ENCODE results near the gene LIMS2. TPM values are rescaled to one million over a fixed set of nuclear protein-coding genes. Genes with fewer than 3 reads are reported as not detected.
A peak's percentile ranks its signal among the peaks of the same experiment; 100 is the strongest.

LIMS2 gene
- total RNA-seq, 1 donor from 2014 or later: 161 TPM

DNA sequence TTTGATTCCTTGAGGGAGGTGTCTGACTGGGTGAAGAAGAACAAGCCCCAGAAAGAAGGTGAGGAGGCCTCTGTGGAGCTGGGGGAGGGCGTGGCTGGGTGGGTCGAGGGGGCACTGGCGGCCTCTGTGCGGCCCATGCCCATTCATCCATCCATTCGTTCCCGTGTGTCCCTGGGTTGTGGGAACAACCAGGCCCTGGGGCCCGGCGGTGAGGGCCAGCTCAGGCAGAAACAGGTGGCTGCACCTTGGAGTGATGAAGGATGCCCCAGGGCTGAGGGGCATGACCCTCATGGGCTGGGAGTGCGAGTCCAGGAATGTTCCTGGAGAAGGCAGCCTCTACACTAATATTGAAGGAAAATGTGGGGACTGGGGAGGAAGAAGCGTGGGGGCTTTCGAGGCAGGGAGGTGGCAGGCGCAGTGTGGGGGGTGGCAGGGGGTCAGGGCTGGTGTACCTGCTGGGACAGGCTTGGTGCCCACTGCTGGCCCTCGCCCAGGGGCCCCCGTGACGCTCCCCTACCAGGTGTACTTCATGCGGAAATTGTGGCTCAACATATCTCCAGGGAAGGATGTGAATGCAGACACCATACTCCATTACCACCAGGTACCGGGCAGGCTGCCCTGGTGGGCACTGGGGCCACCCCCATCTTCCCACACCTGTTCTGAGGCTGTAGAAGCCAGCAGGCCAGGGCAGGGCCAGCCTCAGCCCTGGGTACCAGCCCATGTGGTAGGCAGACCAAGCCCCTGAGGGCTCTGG lies 40.5 kb downstream of the LIMS2 start:
- no peaks in the 10 kb centered on the region for H3K27me3 ChIP-seq
- no peak overlapping the region for H3K4me3 ChIP-seq
- H3K4me1 ChIP-seq: peaks cover 33% of the 10 kb centered on the region
- intact Hi-C loops (cut with DNase I): no loop called here
- no peaks in the 10 kb centered on the region for H3K9me3 ChIP-seq
- peak overlapping the region; percentile 3 for H3K27ac ChIP-seq
- TF ChIP-seq, protein P1, sequence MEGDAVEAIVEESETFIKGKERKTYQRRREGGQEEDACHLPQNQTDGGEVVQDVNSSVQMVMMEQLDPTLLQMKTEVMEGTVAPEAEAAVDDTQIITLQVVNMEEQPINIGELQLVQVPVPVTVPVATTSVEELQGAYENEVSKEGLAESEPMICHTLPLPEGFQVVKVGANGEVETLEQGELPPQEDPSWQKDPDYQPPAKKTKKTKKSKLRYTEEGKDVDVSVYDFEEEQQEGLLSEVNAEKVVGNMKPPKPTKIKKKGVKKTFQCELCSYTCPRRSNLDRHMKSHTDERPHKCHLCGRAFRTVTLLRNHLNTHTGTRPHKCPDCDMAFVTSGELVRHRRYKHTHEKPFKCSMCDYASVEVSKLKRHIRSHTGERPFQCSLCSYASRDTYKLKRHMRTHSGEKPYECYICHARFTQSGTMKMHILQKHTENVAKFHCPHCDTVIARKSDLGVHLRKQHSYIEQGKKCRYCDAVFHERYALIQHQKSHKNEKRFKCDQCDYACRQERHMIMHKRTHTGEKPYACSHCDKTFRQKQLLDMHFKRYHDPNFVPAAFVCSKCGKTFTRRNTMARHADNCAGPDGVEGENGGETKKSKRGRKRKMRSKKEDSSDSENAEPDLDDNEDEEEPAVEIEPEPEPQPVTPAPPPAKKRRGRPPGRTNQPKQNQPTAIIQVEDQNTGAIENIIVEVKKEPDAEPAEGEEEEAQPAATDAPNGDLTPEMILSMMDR (IDR thresholded peaks at IDR 0.05): no peak
- ATAC-seq: no peak
- no peaks in the 10 kb centered on the region for H3K36me3 ChIP-seq
- no peak for DNase-seq

DNA sequence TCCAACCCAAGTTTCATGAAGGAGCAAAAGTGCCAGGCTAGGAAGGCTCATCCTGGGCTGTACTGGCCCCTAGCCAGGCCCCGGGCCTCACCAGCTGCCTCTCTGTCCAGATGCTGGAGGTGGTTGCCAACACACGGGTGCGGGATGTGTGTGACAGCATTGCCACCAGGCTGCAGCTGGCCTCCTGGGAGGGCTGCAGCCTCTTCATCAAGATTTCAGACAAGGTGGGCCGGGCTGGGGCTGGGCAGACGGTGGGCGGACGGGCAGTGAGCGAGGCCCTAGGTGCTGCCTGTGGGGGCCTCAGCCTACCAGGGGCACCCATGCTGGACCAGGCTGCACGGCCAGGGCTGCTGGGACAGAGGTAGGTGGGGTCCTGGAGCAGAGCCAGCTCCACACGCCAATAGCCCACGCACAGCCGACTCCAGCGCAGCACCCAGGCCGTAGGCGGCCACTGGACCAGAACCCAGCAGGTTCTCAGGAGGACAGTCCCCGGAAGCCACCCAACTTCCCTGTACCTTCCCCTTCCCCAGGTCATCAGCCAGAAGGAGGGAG lies 41.2 kb downstream of the LIMS2 start:
- intact Hi-C loops (cut with DNase I): no loop called here
- TF ChIP-seq, protein P1 (IDR thresholded peaks at IDR 0.05): no peak
- H3K9me3 ChIP-seq: no peaks in the 10 kb centered on the region
- ATAC-seq: no peak
- DNase-seq: no peak
- no peaks in the 10 kb centered on the region for H3K27me3 ChIP-seq
- H3K4me1 ChIP-seq: peaks cover 33% of the 10 kb centered on the region
- no peak overlapping the region for H3K4me3 ChIP-seq
- peak overlapping the region; percentile 3 for H3K27ac ChIP-seq
- H3K36me3 ChIP-seq: no peaks in the 10 kb centered on the region

GRCh38 chr2:127633556-127634065 lies 41.7 kb downstream of the LIMS2 start:
- H3K36me3 ChIP-seq: no peaks in the 10 kb centered on the region
- H3K4me3 ChIP-seq: no peak overlapping the region
- peaks cover 31% of the 10 kb centered on the region for H3K4me1 ChIP-seq
- TF ChIP-seq, protein P1 (IDR thresholded peaks at IDR 0.05): no peak
- intact Hi-C loops (cut with DNase I): no loop called here
- H3K27me3 ChIP-seq: no peaks in the 10 kb centered on the region
- DNase-seq (no peak), ATAC-seq (no peak)
- H3K27ac ChIP-seq: peak overlapping the region; percentile 3
- H3K9me3 ChIP-seq: no peaks in the 10 kb centered on the region

GRCh38 chr2:127632592-127633489 lies 42.5 kb downstream of the LIMS2 start:
- DNase-seq (no peak), ATAC-seq (no peak)
- intact Hi-C loops (cut with DNase I): no loop called here
- Histone ChIP-seq H3K9me3 (no peaks in the 10 kb centered on the region), H3K4me1 (peaks cover 23% of the 10 kb centered on the region), H3K4me3 (no peak overlapping the region), H3K27ac (no peak overlapping the region), H3K36me3 (no peaks in the 10 kb centered on the region), H3K27me3 (no peaks in the 10 kb centered on the region)
- TF ChIP-seq, protein P1 (IDR thresholded peaks at IDR 0.05): no peak

GRCh38 chr2:127631997-127632581 lies 43.2 kb downstream of the LIMS2 start:
- Histone ChIP-seq H3K4me3 (no peak overlapping the region), H3K36me3 (no peaks in the 10 kb centered on the region), H3K27me3 (no peaks in the 10 kb centered on the region), H3K27ac (peak overlapping the region; percentile 17), H3K9me3 (no peaks in the 10 kb centered on the region), H3K4me1 (peaks cover 16% of the 10 kb centered on the region)
- TF ChIP-seq, protein P1 (IDR thresholded peaks at IDR 0.05): no peak
- intact Hi-C loops (cut with DNase I): no loop called here
- DNase-seq: no peak
- no peak for ATAC-seq
